GM21737 (cell line): ENCODE measurements around the gene VWF.
"Not testable (repeated sequence)": the region's sequence is repeated elsewhere in the genome, so short reads cannot be mapped to it uniquely, and the experiment has no call there.

Experiments
- ATAC-seq: cut with Tn5 transposase; IDR thresholded peaks from one replicate; pipeline ENCODE4 v1.9.1; 2021; ENCODE audit warnings: mild to moderate bottlenecking, moderate library complexity; ENCODE audit not compliant: unreplicated experiment

Gene VWF

GRCh38 chr12:6010631-6011350, 113.7 kb downstream of the VWF start:
- not testable (repeated sequence) for ATAC-seq

GRCh38 chr12:5997260-5997659, 127.2 kb downstream of the VWF start:
- no peak for ATAC-seq

GRCh38 chr12:5996459-5996858, 128.0 kb downstream of the VWF start:
- no peak for ATAC-seq

- ATAC-seq: no peak
These were observed 134.8 kb downstream of the VWF start for GRCh38 chr12:5989621-5990020.

GRCh38 chr12:5988659-5989116, 135.8 kb downstream of the VWF start:
- peak; percentile 54 for ATAC-seq

- ATAC-seq: no peak
These were observed 136.4 kb downstream of the VWF start for GRCh38 chr12:5988088-5988487.

GRCh38 chr12:5987573-5987972, 136.9 kb downstream of the VWF start:
- no peak for ATAC-seq

- no peak for ATAC-seq
These were observed 139.0 kb downstream of the VWF start for GRCh38 chr12:5985471-5985870.

- no peak for ATAC-seq
These were observed 139.6 kb downstream of the VWF start for GRCh38 chr12:5984873-5985272.

- ATAC-seq: no peak
These were observed 142.4 kb downstream of the VWF start for GRCh38 chr12:5982106-5982505.

- ATAC-seq: no peak
These were observed 146.9 kb downstream of the VWF start for GRCh38 chr12:5977556-5977955.

GRCh38 chr12:5976711-5977110, 147.8 kb downstream of the VWF start:
- no peak for ATAC-seq

- ATAC-seq: no peak
These were observed 148.3 kb downstream of the VWF start for GRCh38 chr12:5976196-5976595.

GRCh38 chr12:5973461-5974115, 150.9 kb downstream of the VWF start:
- ATAC-seq: no peak

- no peak for ATAC-seq
These were observed 152.1 kb downstream of the VWF start for GRCh38 chr12:5972387-5972786.

GRCh38 chr12:5971194-5971850, 153.1 kb downstream of the VWF start:
- no peak for ATAC-seq

GRCh38 chr12:5969974-5970690, 154.3 kb downstream of the VWF start:
- ATAC-seq: no peak

GRCh38 chr12:5969156-5969973, 155.1 kb downstream of the VWF start:
- no peak for ATAC-seq

- no peak for ATAC-seq
These were observed 156.6 kb downstream of the VWF start for GRCh38 chr12:5967645-5968415.
